ENCODE results near the gene TPM2. TPM values are rescaled to one million over a fixed set of nuclear protein-coding genes. Genes with fewer than 3 reads are reported as not detected.

TPM2 gene
- total RNA-seq, 1 experiment from 2014 or later = 7.0 TPM

GRCh38 chr9:35666045-35666444, 23.7 kb downstream of the TPM2 start:
- Histone ChIP-seq H3K4me2 (ENCODE audit: low read length) (no peak overlapping the region), H3K27me3 (ENCODE audit: low read length) (no peaks in the 10 kb centered on the region), H3F3A (ENCODE audit: low read length, unreplicated experiment) (no peaks in the 10 kb centered on the region), H3K4me1 (ENCODE audit: insufficient read depth, low read length) (peaks cover 35% of the 10 kb centered on the region), H3K9me3 (ENCODE audit: low read length) (no peaks in the 10 kb centered on the region), H3K36me3 (ENCODE audit: low read depth, low read length) (peaks cover 9% of the 10 kb centered on the region), H3K9me2 (replicated peaks; ENCODE audit: low read length) (no peaks in the 10 kb centered on the region), H3K79me2 (ENCODE audit: low read length) (peaks cover 16% of the 10 kb centered on the region), H4K20me1 (ENCODE audit: low read length) (no peaks in the 10 kb centered on the region), H3K4me3 (ENCODE audit: low read length) (no peak overlapping the region), H3K9ac (ENCODE audit: low read length) (no peak overlapping the region), H3K27ac (ENCODE audit: low read length) (no peak overlapping the region), H2AFZ (ENCODE audit: low read length) (no peak overlapping the region)
- CTCF ChIA-PET = no interaction called here
- no peak for DNase-seq
- ATAC-seq = no peak
- intact Hi-C loops (cut with micrococcal nuclease) = no loop called here
- BruUV-seq (replicated peaks) = no TSS peak
- no peak for TF ChIP-seq EZH2phosphoT487 (IDR thresholded peaks at IDR 0.05; ENCODE audit: borderline replicate concordance, low read length)
- no peak for TF ChIP-seq CTCF (conservative IDR thresholded peaks at IDR 0.05; ENCODE audit: low read depth, low read length)
- no peak for TF ChIP-seq EZH2 (IDR thresholded peaks at IDR 0.05; ENCODE audit: low read length, unreplicated experiment)
- POLR2A ChIA-PET (ENCODE audit: unreplicated experiment) = no interaction called here

- Histone ChIP-seq H3K27ac (ENCODE audit: low read length) (peak overlapping the region; percentile 57; the same call in 1 of the 2 replicates), H3K9me3 (ENCODE audit: low read length) (no peaks in the 10 kb centered on the region), H3K4me3 (ENCODE audit: low read length) (peak overlapping the region; percentile 67), H2AFZ (ENCODE audit: low read length) (peak overlapping the region; percentile 91), H3K79me2 (ENCODE audit: low read length) (peaks cover 22% of the 10 kb centered on the region), H3K27me3 (ENCODE audit: low read length) (no peaks in the 10 kb centered on the region), H3F3A (ENCODE audit: low read length, unreplicated experiment) (no peaks in the 10 kb centered on the region), H3K4me2 (ENCODE audit: low read length) (peak overlapping the region; percentile 97), H3K36me3 (ENCODE audit: low read depth, low read length) (peaks cover 15% of the 10 kb centered on the region), H4K20me1 (ENCODE audit: low read length) (no peaks in the 10 kb centered on the region), H3K9ac (ENCODE audit: low read length) (peak overlapping the region; percentile 73), H3K4me1 (ENCODE audit: insufficient read depth, low read length) (peaks cover 37% of the 10 kb centered on the region), H3K9me2 (replicated peaks; ENCODE audit: low read length) (no peaks in the 10 kb centered on the region)
- BruUV-seq (replicated peaks) = no TSS peak
- POLR2A ChIA-PET (ENCODE audit: unreplicated experiment) = no interaction called here
- intact Hi-C loops (cut with micrococcal nuclease) = no loop called here
- TF ChIP-seq CTCF (conservative IDR thresholded peaks at IDR 0.05; ENCODE audit: low read depth, low read length) = no peak
- TF ChIP-seq EZH2 (IDR thresholded peaks at IDR 0.05; ENCODE audit: low read length, unreplicated experiment) = no peak
- TF ChIP-seq EZH2phosphoT487 (IDR thresholded peaks at IDR 0.05; ENCODE audit: borderline replicate concordance, low read length) = no peak
- CTCF ChIA-PET = interaction anchor here (1.7 kb wide), 1 partner anchor 63 kb away, joined by 6 read pairs; no protein-coding TSS in a partner anchor
- ATAC-seq (no peak), DNase-seq (no peak)
These were observed 24.3 kb downstream of the TPM2 start for GRCh38 chr9:35665471-35665818.

DNA sequence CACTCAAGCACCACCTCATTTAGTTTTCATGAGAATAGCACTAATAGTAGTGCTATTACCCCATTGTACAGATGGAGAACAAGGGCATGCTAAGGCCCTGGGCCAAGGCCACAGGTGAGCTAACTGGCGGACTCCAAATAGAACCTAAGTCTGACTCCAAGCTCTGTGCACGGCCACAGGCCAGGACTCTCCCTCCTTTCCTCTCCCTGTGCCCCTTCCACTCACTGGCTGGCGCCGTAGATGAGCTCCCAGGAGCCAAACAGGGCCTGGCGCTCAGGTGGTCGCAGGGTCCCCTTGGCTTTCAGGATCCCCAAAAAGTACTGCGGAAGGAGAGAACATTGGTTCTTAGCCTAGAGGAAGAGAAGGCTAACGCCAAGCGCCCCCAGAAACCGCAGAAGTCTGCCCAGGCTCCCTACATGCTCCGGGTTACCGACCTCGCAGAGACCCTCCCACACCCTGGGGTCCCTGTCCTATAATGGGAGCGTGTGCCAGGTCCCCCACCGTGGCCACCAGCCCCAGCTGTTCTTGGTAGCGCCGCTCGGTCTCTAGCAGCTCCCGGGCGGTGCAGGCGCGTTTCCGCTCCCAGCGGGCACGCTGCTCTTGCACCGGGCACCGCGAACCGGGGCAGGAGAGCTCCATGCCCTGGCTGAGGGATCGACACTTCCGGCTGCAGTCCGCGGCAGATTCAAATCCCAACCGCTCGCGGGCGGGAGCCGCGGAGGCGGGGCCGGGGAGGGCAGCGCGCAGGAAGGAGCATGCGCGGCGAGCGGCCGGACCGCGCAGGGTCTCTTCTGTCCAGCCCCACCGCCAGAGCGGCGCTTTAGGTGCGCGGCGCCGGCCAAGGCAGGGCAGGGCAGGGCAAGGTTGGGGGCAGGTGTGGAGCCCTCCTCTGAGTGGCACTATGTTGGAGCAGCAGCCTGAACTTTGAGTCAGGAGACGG, 24.9 kb downstream of the TPM2 start, which contains the start of gene ARHGEF39:
TSS of gene ARHGEF39 (minus strand) at position 665 of the 940 bp plus-strand sequence. CDS start at position 639, 26 bp downstream.
- Histone ChIP-seq H3F3A (ENCODE audit: low read length, unreplicated experiment) (no peaks in the 10 kb centered on the region), H3K27me3 (ENCODE audit: low read length) (no peaks in the 10 kb centered on the region), H3K4me3 (ENCODE audit: low read length) (peak within 1 kb of the TSS; percentile 67), H3K27ac (ENCODE audit: low read length) (peak within 1 kb of the TSS; percentile 57), H2AFZ (ENCODE audit: low read length) (peak within 1 kb of the TSS; percentile 91), H3K9me3 (ENCODE audit: low read length) (no peaks in the 10 kb centered on the region), H3K79me2 (ENCODE audit: low read length) (peaks cover 28% of the 10 kb centered on the region), H4K20me1 (ENCODE audit: low read length) (no peaks in the 10 kb centered on the region), H3K4me2 (ENCODE audit: low read length) (peak within 1 kb of the TSS; percentile 97), H3K36me3 (ENCODE audit: low read depth, low read length) (peaks cover 20% of the 10 kb centered on the region), H3K9ac (ENCODE audit: low read length) (peak within 1 kb of the TSS; percentile 73), H3K9me2 (replicated peaks; ENCODE audit: low read length) (no peaks in the 10 kb centered on the region), H3K4me1 (ENCODE audit: insufficient read depth, low read length) (peaks cover 44% of the 10 kb centered on the region)
- POLR2A ChIA-PET (ENCODE audit: unreplicated experiment) = interaction anchor here (0.6 kb wide), 1 partner anchor 66 kb away, joined by 5 read pairs; no protein-coding TSS in a partner anchor
- intact Hi-C loops (cut with micrococcal nuclease) = no loop called here
- no peak for TF ChIP-seq EZH2phosphoT487 (IDR thresholded peaks at IDR 0.05; ENCODE audit: borderline replicate concordance, low read length)
- TF ChIP-seq CTCF (conservative IDR thresholded peaks at IDR 0.05; ENCODE audit: low read depth, low read length) = peak; percentile 51; the same call in 1 of the 2 replicates
- BruUV-seq (replicated peaks) = TSS peak; percentile 60
- ATAC-seq (peak; percentile 78), DNase-seq (peak; percentile 81)
- CTCF ChIA-PET = interaction anchor here (0.5 to 1.7 kb wide), 3 partner anchors 17 to 63 kb away, joined by 5 to 9 read pairs (median 6); no protein-coding TSS in a partner anchor
